ENCODE results near the gene FGD2. TPM values are rescaled to one million over a fixed set of nuclear protein-coding genes. Genes with fewer than 3 reads are reported as not detected.
"Not testable (repeated sequence)": the region's sequence is repeated elsewhere in the genome, so short reads cannot be mapped to it uniquely, and the experiment has no call there.

The FGD2 gene
- total RNA-seq, 4 donors from 2014 or later, result 13.1 to 46.4 (median 29.6) TPM

DNA sequence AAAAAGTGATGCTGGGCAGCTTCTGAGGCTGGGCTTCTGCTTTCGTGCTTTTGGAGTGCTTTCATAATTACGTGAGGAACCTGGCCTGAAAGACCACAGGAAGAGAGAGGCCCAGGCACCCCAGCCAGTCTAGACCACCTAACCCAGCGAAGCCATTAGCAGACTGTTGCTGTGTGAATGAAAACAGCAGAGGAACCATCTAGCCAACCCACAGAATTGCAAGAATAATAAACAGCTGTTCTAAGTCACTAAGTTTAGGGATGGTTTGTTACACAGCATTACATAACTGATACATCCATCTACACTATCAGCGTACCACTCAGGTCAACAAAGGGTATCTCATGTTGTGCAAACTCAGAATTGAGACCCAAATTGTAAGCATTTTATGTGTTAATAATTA is 34.5 kb downstream of the FGD2 start:
- H3K27ac ChIP-seq, result no peak overlapping the region
- H3K36me3 ChIP-seq, result no peaks in the 10 kb centered on the region
- H3K4me1 ChIP-seq, result peaks cover 0 to 5% (median 0%) of the 10 kb centered on the region in 4 donors
- in situ Hi-C loops (cut with MboI; ENCODE audit: low pct_ligation_motif_present in 1 of 4, low pct_unique_long_range_greater_than_20kb in 1 of 4, low sequenced_read_pairs in 3 of 4) (loop anchor here in 1 of 4 donors (10.0 kb wide), 1 partner anchor 165 kb away; no protein-coding TSS in a partner anchor), intact Hi-C loops (cut with DNase I; ENCODE audit: low total_unique reads) (no loop called here)
- no peaks in the 10 kb centered on the region for H3K27me3 ChIP-seq
- WGBS, 2 donors (ENCODE audit: low coverage in 1 of 2), result 89 to 100% methylated on average over 1 to 4 of the region's 4 CpGs
- DNase-seq, result no peak
- H3K9me3 ChIP-seq, result no peaks in the 10 kb centered on the region
- no peak overlapping the region for H3K4me3 ChIP-seq
- no peak for TF ChIP-seq POLR2A (IDR thresholded peaks at IDR 0.05)
- TF ChIP-seq, protein P1, sequence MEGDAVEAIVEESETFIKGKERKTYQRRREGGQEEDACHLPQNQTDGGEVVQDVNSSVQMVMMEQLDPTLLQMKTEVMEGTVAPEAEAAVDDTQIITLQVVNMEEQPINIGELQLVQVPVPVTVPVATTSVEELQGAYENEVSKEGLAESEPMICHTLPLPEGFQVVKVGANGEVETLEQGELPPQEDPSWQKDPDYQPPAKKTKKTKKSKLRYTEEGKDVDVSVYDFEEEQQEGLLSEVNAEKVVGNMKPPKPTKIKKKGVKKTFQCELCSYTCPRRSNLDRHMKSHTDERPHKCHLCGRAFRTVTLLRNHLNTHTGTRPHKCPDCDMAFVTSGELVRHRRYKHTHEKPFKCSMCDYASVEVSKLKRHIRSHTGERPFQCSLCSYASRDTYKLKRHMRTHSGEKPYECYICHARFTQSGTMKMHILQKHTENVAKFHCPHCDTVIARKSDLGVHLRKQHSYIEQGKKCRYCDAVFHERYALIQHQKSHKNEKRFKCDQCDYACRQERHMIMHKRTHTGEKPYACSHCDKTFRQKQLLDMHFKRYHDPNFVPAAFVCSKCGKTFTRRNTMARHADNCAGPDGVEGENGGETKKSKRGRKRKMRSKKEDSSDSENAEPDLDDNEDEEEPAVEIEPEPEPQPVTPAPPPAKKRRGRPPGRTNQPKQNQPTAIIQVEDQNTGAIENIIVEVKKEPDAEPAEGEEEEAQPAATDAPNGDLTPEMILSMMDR (IDR thresholded peaks at IDR 0.05), result no peak
- TF ChIP-seq EP300 (IDR thresholded peaks at IDR 0.05; ENCODE audit: low read depth), result no peak
- TF ChIP-seq POLR2AphosphoS5 (IDR thresholded peaks at IDR 0.05), result no peak

DNA sequence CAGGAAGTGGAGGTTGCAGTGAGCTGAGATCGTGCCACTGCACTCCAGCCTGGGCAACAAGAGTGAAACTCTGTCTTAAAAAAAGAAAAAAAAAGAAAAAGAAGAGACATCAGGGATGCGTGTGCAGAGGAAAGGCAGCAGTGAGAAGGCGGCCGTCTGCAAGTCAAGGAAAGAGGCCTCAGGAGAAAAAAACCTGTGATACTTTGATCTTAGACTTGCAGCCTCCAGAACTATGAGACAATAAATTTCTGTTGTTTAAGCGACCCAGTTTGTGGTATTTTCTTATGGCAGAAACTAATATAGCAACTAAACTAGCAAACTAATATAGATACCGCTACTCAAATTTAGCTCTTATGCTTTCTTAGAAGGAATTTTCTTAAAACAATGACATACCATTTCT is 36.1 kb downstream of the FGD2 start:
- in situ Hi-C loops (cut with MboI; ENCODE audit: low pct_ligation_motif_present in 1 of 4, low pct_unique_long_range_greater_than_20kb in 1 of 4, low sequenced_read_pairs in 3 of 4), result loop anchor here in 1 of 4 donors (10.0 kb wide), 1 partner anchor 163 kb away; no protein-coding TSS in a partner anchor
- intact Hi-C loops (cut with DNase I; ENCODE audit: low total_unique reads), result no loop called here

DNA sequence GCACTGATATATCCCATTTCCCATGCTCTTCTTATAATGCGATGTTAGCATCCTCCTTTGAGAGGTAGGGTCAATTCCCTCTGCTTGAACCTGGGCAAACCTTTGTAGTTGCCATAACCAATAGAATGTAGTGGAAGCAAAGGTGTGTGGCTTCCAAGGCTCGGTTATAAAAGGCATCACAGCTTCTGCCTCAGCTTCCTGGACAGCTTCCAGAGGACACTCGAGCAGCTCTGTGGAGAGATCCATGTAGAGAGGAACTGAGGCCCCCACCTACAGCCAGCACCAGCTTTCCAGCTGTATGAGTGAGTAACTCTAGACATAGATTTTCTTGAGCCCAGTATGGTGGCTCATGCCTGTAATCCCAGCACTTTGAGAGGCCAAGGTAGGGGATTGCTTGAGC is 36.7 kb downstream of the FGD2 start:
- Histone ChIP-seq H3K36me3 (no peaks in the 10 kb centered on the region), H3K4me3 (no peak overlapping the region), H3K4me1 (peaks cover 0 to 5% (median 0%) of the 10 kb centered on the region in 4 donors), H3K27me3 (no peaks in the 10 kb centered on the region), H3K9me3 (no peaks in the 10 kb centered on the region), H3K27ac (no peak overlapping the region)
- TF ChIP-seq POLR2A (IDR thresholded peaks at IDR 0.05), result no peak
- no peak for TF ChIP-seq POLR2AphosphoS5 (IDR thresholded peaks at IDR 0.05)
- TF ChIP-seq EP300 (IDR thresholded peaks at IDR 0.05; ENCODE audit: low read depth), result no peak
- TF ChIP-seq, protein P1 (IDR thresholded peaks at IDR 0.05), result no peak
- no peak for DNase-seq
- WGBS, 2 donors (ENCODE audit: low coverage in 1 of 2), result 42 to 100% methylated on average over 1 to 3 of the region's 3 CpGs
- intact Hi-C loops (cut with DNase I; ENCODE audit: low total_unique reads) (no loop called here), in situ Hi-C loops (cut with MboI; ENCODE audit: low pct_ligation_motif_present in 1 of 4, low pct_unique_long_range_greater_than_20kb in 1 of 4, low sequenced_read_pairs in 3 of 4) (loop anchor here in 1 of 4 donors (10.0 kb wide), 1 partner anchor 163 kb away; no protein-coding TSS in a partner anchor)

More for the DNA sequence above, 36.1 kb downstream of the FGD2 start:
- 80 to 87% methylated on average over 3 to 6 of the region's 6 CpGs for WGBS, 2 donors (ENCODE audit: low coverage in 1 of 2)
- no peak overlapping the region for H3K27ac ChIP-seq
- no peaks in the 10 kb centered on the region for H3K27me3 ChIP-seq
- H3K4me1 ChIP-seq, result peaks cover 0 to 5% (median 0%) of the 10 kb centered on the region in 4 donors
- no peaks in the 10 kb centered on the region for H3K36me3 ChIP-seq
- TF ChIP-seq, protein P1 (IDR thresholded peaks at IDR 0.05), result no peak
- TF ChIP-seq POLR2A (IDR thresholded peaks at IDR 0.05), result no peak
- no peak for TF ChIP-seq EP300 (IDR thresholded peaks at IDR 0.05; ENCODE audit: low read depth)
- no peak for TF ChIP-seq POLR2AphosphoS5 (IDR thresholded peaks at IDR 0.05)
- DNase-seq, result no peak
- no peak overlapping the region for H3K4me3 ChIP-seq
- H3K9me3 ChIP-seq, result no peaks in the 10 kb centered on the region

DNA sequence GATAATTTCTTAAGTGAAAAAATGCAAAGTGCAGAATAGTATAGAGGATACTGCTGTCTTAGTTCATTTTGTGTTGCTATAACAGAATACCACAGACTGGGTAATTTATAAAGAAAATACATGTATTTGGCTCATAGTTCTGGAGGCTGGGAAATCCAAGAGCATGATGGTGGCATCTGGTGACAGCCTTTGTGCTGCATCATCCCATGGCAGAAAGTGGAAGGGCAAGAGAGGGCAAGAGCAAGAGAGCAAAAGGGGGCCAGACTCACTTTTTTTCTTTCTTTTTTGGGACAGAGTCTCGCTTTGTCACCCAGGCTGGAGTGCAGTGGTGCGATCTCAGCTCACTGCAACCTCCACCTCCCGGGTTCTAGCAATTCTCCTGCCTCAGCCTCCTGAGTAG is 37.6 kb downstream of the FGD2 start:
- H3K9me3 ChIP-seq; intact Hi-C loops (cut with DNase I; ENCODE audit: low total_unique reads); H3K27ac ChIP-seq; DNase-seq; H3K36me3 ChIP-seq; H3K4me1 ChIP-seq; H3K27me3 ChIP-seq; H3K4me3 ChIP-seq: not testable (repeated sequence)
- WGBS, 2 donors (ENCODE audit: low coverage in 1 of 2), result 95 to 100% methylated on average over 2 to 3 of the region's 3 CpGs
- in situ Hi-C loops (cut with MboI; ENCODE audit: low pct_ligation_motif_present in 1 of 4, low pct_unique_long_range_greater_than_20kb in 1 of 4, low sequenced_read_pairs in 3 of 4), result loop anchor here in 1 of 4 donors (10.0 kb wide), 1 partner anchor 162 kb away; no protein-coding TSS in a partner anchor

DNA sequence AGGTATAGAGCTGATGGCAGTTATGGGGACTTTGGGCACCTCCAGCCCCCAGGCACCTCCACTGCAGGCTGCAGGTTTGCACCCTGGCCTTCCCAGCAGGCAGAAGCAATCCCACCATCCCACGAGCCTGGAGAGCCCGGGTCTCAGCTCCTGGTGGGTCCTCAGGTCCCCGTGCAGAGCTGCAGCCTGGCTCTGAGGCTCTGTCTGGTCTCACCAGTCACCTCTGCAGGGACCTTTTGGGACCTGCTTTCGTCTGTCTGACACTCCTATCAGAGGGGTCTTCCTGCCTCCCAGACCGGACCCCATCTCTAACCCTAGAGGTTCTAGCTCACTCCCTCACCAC is 41.9 kb downstream of the FGD2 start:
- intact Hi-C loops (cut with DNase I; ENCODE audit: low total_unique reads), result no loop called here
- Histone ChIP-seq H3K36me3 (no peaks in the 10 kb centered on the region), H3K27ac (no peak overlapping the region), H3K27me3 (no peaks in the 10 kb centered on the region), H3K4me3 (no peak overlapping the region), H3K9me3 (no peaks in the 10 kb centered on the region), H3K4me1 (peaks cover 0 to 27% (median 17%) of the 10 kb centered on the region in 4 donors)
- in situ Hi-C loops (cut with MboI; ENCODE audit: low pct_ligation_motif_present in 1 of 4, low pct_unique_long_range_greater_than_20kb in 1 of 4, low sequenced_read_pairs in 3 of 4), result loop anchor here in 1 of 4 donors (10.0 kb wide), 1 partner anchor 157 kb away; no protein-coding TSS in a partner anchor
- WGBS, 2 donors (ENCODE audit: low coverage in 1 of 2), result 91% methylated on average over 5 of the region's 5 CpGs; no CpG with 5 or more reads in 1 of the 2 donors
- no peak for DNase-seq
- TF ChIP-seq EP300 (IDR thresholded peaks at IDR 0.05; ENCODE audit: low read depth) (no peak), POLR2AphosphoS5 (IDR thresholded peaks at IDR 0.05) (no peak), POLR2A (IDR thresholded peaks at IDR 0.05) (no peak)
- TF ChIP-seq, protein P1 (IDR thresholded peaks at IDR 0.05), result no peak

Data from transverse colon (tissue), 4 donors.